IMR-90 (cell line): ENCODE data around the gene CDR2. TPM values are rescaled to one million over a fixed set of nuclear protein-coding genes. Genes with fewer than 3 reads are reported as not detected.

ENCODE experiments used
- ATAC-seq: fragments of 200-7000 bp; cut with Tn5 transposase; 2 replicates; pipeline ENCODE4 v1.9.1; 2020; ENCODE audit warnings: low read depth, mild to moderate bottlenecking, moderate library complexity
- BruUV-seq: library from RNA; stranded (reverse); fragments of 400-500 nt; replicated peaks from 2 replicates; lab custom pipeline; 2021; lab: Mats Ljungman, UMichigan
- CTCF ChIA-PET: fragments of 300-600 bp; formaldehyde crosslinking; extraction: SDS; loops from one replicate; lab custom pipeline; 2021; ENCODE audit warnings: antibody characterized with exemption; lab: Yijun Ruan, JAX
- POLR2A ChIA-PET: fragments of 300-600 bp; sonication (Branson Sonifier 250); formaldehyde crosslinking; loops from one replicate; lab custom pipeline; 2022; ENCODE audit warnings: antibody characterized with exemption; ENCODE audit not compliant: unreplicated experiment; lab: Charles Lee
- DNase-seq: peaks from one replicate; pipeline ENCODE4 v3.0.0; 2013
- H2AFZ ChIP-seq: replicated peaks from 2 replicates; pipeline ENCODE3; 2013; ENCODE audit warnings: low read length, mild to moderate bottlenecking; ENCODE audit not compliant: poor library complexity
- H2AK5ac ChIP-seq: 2 replicates; pipeline ENCODE4 v1.6.1; 2013; ENCODE audit warnings: low read depth, low read length, inconsistent platforms
- H2AK9ac ChIP-seq: replicated peaks from 2 replicates; pipeline ENCODE3; 2013; ENCODE audit warnings: mild to moderate bottlenecking, low read depth, low read length, moderate library complexity; ENCODE audit not compliant: poor library complexity
- H2BK120ac ChIP-seq: 2 replicates; pipeline ENCODE4 v1.6.1; 2013; ENCODE audit warnings: low read depth, low read length, inconsistent platforms
- H2BK15ac ChIP-seq: 3 replicates; pipeline ENCODE4 v1.6.1; 2013; ENCODE audit warnings: low read depth, low read length, inconsistent platforms
- H2BK20ac ChIP-seq: 2 replicates; pipeline ENCODE4 v1.6.1; 2013; ENCODE audit warnings: low read depth, mild to moderate bottlenecking, inconsistent platforms, low read length, moderate library complexity
- H2BK5ac ChIP-seq: 2 replicates; pipeline ENCODE4 v1.6.1; 2013; ENCODE audit warnings: mild to moderate bottlenecking, low read depth, low read length, inconsistent platforms; ENCODE audit not compliant: poor library complexity, severe bottlenecking
- H3K14ac ChIP-seq: replicated peaks from 2 replicates; pipeline ENCODE4 v1.6.1; 2013; ENCODE audit warnings: low read depth, low read length, inconsistent platforms
- H3K18ac ChIP-seq: 2 replicates; pipeline ENCODE4 v1.6.1; 2013; ENCODE audit warnings: low read depth, low read length, control low read depth
- H3K23ac ChIP-seq: 2 replicates; pipeline ENCODE4 v1.6.1; 2013; ENCODE audit warnings: low read depth, low read length, inconsistent platforms
- H3K27ac ChIP-seq: 2 replicates; pipeline ENCODE4 v1.5.1; 2013; ENCODE audit warnings: mild to moderate bottlenecking, control low read depth, low read length; ENCODE audit not compliant: insufficient read depth
- H3K27me3 ChIP-seq: 2 replicates; pipeline ENCODE4 v1.6.1; 2013; ENCODE audit warnings: low read length; ENCODE audit not compliant: control insufficient read depth, insufficient read depth
- H3K36me3 ChIP-seq: 2 replicates; pipeline ENCODE4 v1.6.1; 2013; ENCODE audit warnings: low read length, mixed read lengths; ENCODE audit not compliant: control insufficient read depth, insufficient read depth
- H3K4ac ChIP-seq: 2 replicates; pipeline ENCODE4 v1.6.1; 2013; ENCODE audit warnings: low read depth, low read length, inconsistent platforms
- H3K4me1 ChIP-seq: 2 replicates; pipeline ENCODE4 v1.6.1; 2013; ENCODE audit warnings: low read length, mixed read lengths; ENCODE audit not compliant: control insufficient read depth, insufficient read depth
- H3K4me2 ChIP-seq: 2 replicates; pipeline ENCODE4 v1.6.1; 2013; ENCODE audit warnings: low read depth, mild to moderate bottlenecking, control low read depth, low read length, moderate library complexity
- H3K4me3 ChIP-seq: 2 replicates; pipeline ENCODE4 v1.5.1; 2013; ENCODE audit warnings: low read depth, mild to moderate bottlenecking, control low read depth, low read length, moderate library complexity; ENCODE audit not compliant: insufficient read depth
- H3K56ac ChIP-seq: 2 replicates; pipeline ENCODE4 v1.6.1; 2013; ENCODE audit warnings: low read length, inconsistent platforms; ENCODE audit not compliant: insufficient read depth; ENCODE audit errors: extremely low read depth
- H3K79me1 ChIP-seq, 2 experiments: 2 replicates each; pipeline ENCODE4 v1.6.1; 2013; ENCODE audit warnings: low read length in 2 of 2, inconsistent platforms in 1 of 2, low read depth in 1 of 2
- H3K9ac ChIP-seq: 2 replicates; pipeline ENCODE4 v1.6.1; 2013; ENCODE audit warnings: low read depth, low read length, control low read depth
- H3K9me1 ChIP-seq: 2 replicates; pipeline ENCODE4 v1.6.1; 2013; ENCODE audit warnings: low read length, inconsistent platforms; ENCODE audit not compliant: insufficient read depth
- H3K9me3 ChIP-seq: 2 replicates; pipeline ENCODE4 v1.6.1; 2013; ENCODE audit warnings: low read length; ENCODE audit not compliant: control insufficient read depth, insufficient read depth
- H4K20me1 ChIP-seq: 2 replicates; pipeline ENCODE4 v1.6.1; 2013; ENCODE audit warnings: low read length, inconsistent platforms; ENCODE audit not compliant: insufficient read depth
- H4K5ac ChIP-seq: 2 replicates; pipeline ENCODE4 v1.6.1; 2013; ENCODE audit warnings: mild to moderate bottlenecking, low read depth, low read length, control low read depth
- H4K8ac ChIP-seq, 2 experiments: 2 replicates each; pipeline ENCODE4 v1.6.1; 2013; ENCODE audit warnings: low read depth in 2 of 2, low read length in 2 of 2, control low read depth in 1 of 2, inconsistent platforms in 1 of 2
- H4K91ac ChIP-seq: 2 replicates; pipeline ENCODE4 v1.6.1; 2013; ENCODE audit warnings: low read depth, low read length, inconsistent platforms; ENCODE audit not compliant: insufficient read depth
- BHLHE40 ChIP-seq: fragments of 150-350 bp; IDR thresholded peaks from 2 replicates; pipeline ENCODE4 v1.6.1; 2016; ENCODE audit warnings: mild to moderate bottlenecking, low read depth, low read length
- CEBPB ChIP-seq: IDR thresholded peaks from 2 replicates; pipeline ENCODE4 v1.6.1; 2012; ENCODE audit warnings: low read depth, low read length, improper control_type of control experiment
- CHD1 ChIP-seq: IDR thresholded peaks from 2 replicates; pipeline ENCODE4 v1.6.1; 2012; ENCODE audit warnings: low read depth, low read length, improper control_type of control experiment
- CTCF ChIP-seq: conservative IDR thresholded peaks from 2 replicates; pipeline ENCODE4 v1.5.1; 2012; ENCODE audit warnings: mild to moderate bottlenecking, low read depth, low read length, improper control_type of control experiment
- FOS ChIP-seq: fragments of 150-350 bp; IDR thresholded peaks from 2 replicates; pipeline ENCODE4 v1.6.1; 2016; ENCODE audit warnings: low read depth, low read length
- MAFK ChIP-seq: IDR thresholded peaks from 2 replicates; pipeline ENCODE4 v1.6.1; 2012; ENCODE audit warnings: low read depth, low read length, improper control_type of control experiment
- MAZ ChIP-seq: IDR thresholded peaks from 2 replicates; pipeline ENCODE4 v1.6.1; 2012; ENCODE audit warnings: low read depth, mild to moderate bottlenecking, low read length, improper control_type of control experiment, moderate library complexity, borderline replicate concordance
- MXI1 ChIP-seq: IDR thresholded peaks from 2 replicates; pipeline ENCODE4 v1.6.1; 2012; ENCODE audit warnings: low read depth, mild to moderate bottlenecking, low read length, moderate library complexity, borderline replicate concordance
- NFE2L2 ChIP-seq: fragments of 150-350 bp; IDR thresholded peaks from 2 replicates; pipeline ENCODE4 v1.6.1; 2016; ENCODE audit warnings: low read depth, mild to moderate bottlenecking, low read length
- POLR2A ChIP-seq: IDR thresholded peaks from 2 replicates; pipeline ENCODE4 v1.6.1; 2012; ENCODE audit warnings: mild to moderate bottlenecking, low read depth, low read length
- RAD21 ChIP-seq: IDR thresholded peaks from 2 replicates; pipeline ENCODE4 v1.6.1; 2012; ENCODE audit warnings: low read length, improper control_type of control experiment
- RCOR1 ChIP-seq: IDR thresholded peaks from 2 replicates; pipeline ENCODE4 v1.6.1; 2012; ENCODE audit warnings: mild to moderate bottlenecking, low read length, improper control_type of control experiment; ENCODE audit not compliant: insufficient replicate concordance
- RFX5 ChIP-seq: IDR thresholded peaks from 2 replicates; pipeline ENCODE4 v1.8.0; 2012; ENCODE audit warnings: low read depth, mild to moderate bottlenecking, low read length, moderate library complexity
- SMC3 ChIP-seq: fragments of 150-350 bp; IDR thresholded peaks from 2 replicates; pipeline ENCODE4 v1.6.1; 2016; ENCODE audit warnings: low read depth, mild to moderate bottlenecking, antibody characterized with exemption, low read length, moderate library complexity
- WGBS, 2 experiments: methylation state at CpG; one replicate each; pipeline versions ENCODE4 v1.1.5 to v1.1.7; 2013; ENCODE audit warnings: missing lambda C conversion rate in 2 of 2; ENCODE audit not compliant: insufficient read length in 1 of 2; ENCODE audit errors: extremely low coverage in 2 of 2; 5-methylcytosine and 5-hydroxymethylcytosine counted together
- dilution Hi-C: fragments of 300-500 bp; cut with HindIII; formaldehyde crosslinking; loops from one replicate; pipeline ENCODE4 v1.14.3; 2018; ENCODE audit warnings: low sequenced_read_pairs; ENCODE audit not compliant: unreplicated experiment
- in situ Hi-C: fragments of 300-500 bp; cut with MboI; formaldehyde crosslinking; loops from 3 replicates; pipeline ENCODE4 v1.14.3; 2019; ENCODE audit warnings: low sequenced_read_pairs, inconsistent platforms, mixed read lengths
- intact Hi-C: fragments of 100-400 bp; cut with micrococcal nuclease; formaldehyde crosslinking; loops from 2 replicates; pipeline ENCODE4 v1.10.0; 2022
- polyA plus RNA-seq, 3 experiments: library from polyadenylated mRNA; depleted of rRNA; stranded (reverse); fragments of >200 nt; gene quantifications; 2 replicates each; pipeline ENCODE4 v1.2.3, GENCODE V29; 2012; ENCODE audit warnings: low replicate concordance in 1 of 3
- total RNA-seq: library from RNA; depleted of rRNA; stranded (reverse); fragments of >200 nt; gene quantifications from 2 replicates; pipeline ENCODE4 v1.2.3, GENCODE V29; 2012
- TF ChIP-seq, protein P1 (sequence below): fragments of 150-350 bp; IDR thresholded peaks from 2 replicates; pipeline ENCODE4 v1.6.1; 2017; ENCODE audit warnings: mild to moderate bottlenecking, antibody characterized with exemption, low read length, low read depth
- TF ChIP-seq, protein P2 (sequence below): fragments of 150-350 bp; IDR thresholded peaks from 2 replicates; pipeline ENCODE4 v1.6.1; 2016; ENCODE audit warnings: low read depth, mild to moderate bottlenecking, low read length, moderate library complexity, borderline replicate concordance

Gene CDR2
- total and polyA plus RNA-seq, 2 of the 4 experiments (the other 2 are of a cell fraction): 37.7 to 48.4 TPM

DNA sequence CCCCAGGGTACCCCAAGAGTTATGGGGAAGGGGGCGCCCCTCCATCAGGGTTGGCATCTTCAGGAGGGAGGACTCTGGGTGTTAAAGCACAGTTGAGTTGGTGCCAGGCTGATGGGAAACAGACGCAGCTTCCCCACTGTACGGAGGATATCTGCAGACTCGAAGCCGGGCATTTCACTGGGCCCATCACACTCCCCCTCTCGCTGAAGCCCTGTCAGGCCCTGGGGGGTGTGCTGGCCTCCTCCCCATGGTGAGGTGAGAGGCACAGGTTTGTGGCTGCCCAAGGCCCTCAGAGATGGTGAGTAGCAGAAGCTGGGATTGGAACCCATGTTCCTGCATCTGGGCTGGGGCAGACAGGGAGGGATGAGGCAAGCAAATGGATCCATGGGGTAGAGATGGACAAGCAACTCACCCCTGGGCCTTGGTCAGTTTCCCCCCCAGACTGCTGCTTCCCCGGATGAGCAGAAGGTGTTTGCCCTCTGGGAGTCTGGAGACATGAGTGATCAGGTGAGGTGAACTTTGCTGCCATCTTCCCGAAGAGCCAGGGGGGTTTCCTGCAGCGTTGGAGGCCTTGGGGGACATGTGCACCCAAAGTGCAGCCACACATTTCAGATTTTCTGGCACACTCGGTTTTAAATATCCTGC, 46.2 kb downstream of the CDR2 start:
- Histone ChIP-seq H3K18ac (no peak overlapping the region), H2BK15ac (no peak overlapping the region), H3K56ac (no peak overlapping the region), H3K4me3 (no peak overlapping the region), H4K20me1 (peaks cover 8% of the 10 kb centered on the region; the same call in 1 of the 2 replicates), H4K8ac (no peak overlapping the region), H3K4me1 (no peaks in the 10 kb centered on the region), H3K9ac (no peak overlapping the region), H2BK20ac (no peak overlapping the region), H2AFZ (no peak overlapping the region), H3K27me3 (no peaks in the 10 kb centered on the region), H2BK120ac (no peak overlapping the region), H4K91ac (no peak overlapping the region), H3K9me3 (no peaks in the 10 kb centered on the region), H2AK5ac (no peak overlapping the region), H3K79me1 (peaks cover 16 to 36% of the 10 kb centered on the region in 2 experiments), H4K5ac (no peak overlapping the region), H3K9me1 (peaks cover 3% of the 10 kb centered on the region; the same call in 1 of the 2 replicates), H3K14ac (no peak overlapping the region), H3K23ac (no peak overlapping the region), H3K36me3 (peaks cover 59% of the 10 kb centered on the region), H2BK5ac (no peak overlapping the region), H3K4me2 (no peak overlapping the region), H3K4ac (no peak overlapping the region), H3K27ac (no peak overlapping the region), H2AK9ac (no peak overlapping the region)
- ATAC-seq: no peak
- in situ Hi-C loops: loop anchor here (25.0 kb wide), 1 partner anchor 1166 kb away; the partner anchor contains the start of genes DNAH3 and LDAF1
- 93% methylated on average over 7 of the region's 10 CpGs; no CpG with 5 or more reads in 1 of the 2 experiments for WGBS, 2 experiments
- dilution Hi-C loops: no loop called here
- TF ChIP-seq CTCF (no peak), CHD1 (no peak), MXI1 (no peak), SMC3 (no peak), RFX5 (no peak), MAZ (no peak), MAFK (no peak), NFE2L2 (no peak), RCOR1 (no peak), POLR2A (no peak), BHLHE40 (no peak), RAD21 (no peak), FOS (no peak), CEBPB (no peak)
- TF ChIP-seq, protein P1, sequence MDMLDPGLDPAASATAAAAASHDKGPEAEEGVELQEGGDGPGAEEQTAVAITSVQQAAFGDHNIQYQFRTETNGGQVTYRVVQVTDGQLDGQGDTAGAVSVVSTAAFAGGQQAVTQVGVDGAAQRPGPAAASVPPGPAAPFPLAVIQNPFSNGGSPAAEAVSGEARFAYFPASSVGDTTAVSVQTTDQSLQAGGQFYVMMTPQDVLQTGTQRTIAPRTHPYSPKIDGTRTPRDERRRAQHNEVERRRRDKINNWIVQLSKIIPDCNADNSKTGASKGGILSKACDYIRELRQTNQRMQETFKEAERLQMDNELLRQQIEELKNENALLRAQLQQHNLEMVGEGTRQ: no peak
- TF ChIP-seq, protein P2, sequence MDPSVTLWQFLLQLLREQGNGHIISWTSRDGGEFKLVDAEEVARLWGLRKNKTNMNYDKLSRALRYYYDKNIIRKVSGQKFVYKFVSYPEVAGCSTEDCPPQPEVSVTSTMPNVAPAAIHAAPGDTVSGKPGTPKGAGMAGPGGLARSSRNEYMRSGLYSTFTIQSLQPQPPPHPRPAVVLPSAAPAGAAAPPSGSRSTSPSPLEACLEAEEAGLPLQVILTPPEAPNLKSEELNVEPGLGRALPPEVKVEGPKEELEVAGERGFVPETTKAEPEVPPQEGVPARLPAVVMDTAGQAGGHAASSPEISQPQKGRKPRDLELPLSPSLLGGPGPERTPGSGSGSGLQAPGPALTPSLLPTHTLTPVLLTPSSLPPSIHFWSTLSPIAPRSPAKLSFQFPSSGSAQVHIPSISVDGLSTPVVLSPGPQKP: no peak
- BruUV-seq: no TSS peak
- intact Hi-C loops: no loop called here
- CTCF ChIA-PET: no interaction called here
- POLR2A ChIA-PET: interaction anchor here (0.6 kb wide), 1 partner anchor 52 kb away, joined by 4 read pairs; no protein-coding TSS in a partner anchor
- DNase-seq: no peak
